SJCRH30 (cell line): ENCODE results near the gene PBX2. TPM values are rescaled to one million over a fixed set of nuclear protein-coding genes. Genes with fewer than 3 reads are reported as not detected.
"Not testable (repeated sequence)": the region's sequence is repeated elsewhere in the genome, so short reads cannot be mapped to it uniquely, and the experiment has no call there.

Source experiments
- DNase-seq, 2 experiments: peaks; one replicate each; pipeline ENCODE4 v3.0.0-alpha.2; 2015 to 2020
- H3K27ac ChIP-seq: fragments of 250-450 bp; sonication (Bioruptor Pico); 2 replicates; pipeline ENCODE4 v1.5.1; 2020; ENCODE audit warnings: mild to moderate bottlenecking, moderate library complexity
- H3K27me3 ChIP-seq: fragments of 250-450 bp; sonication (Bioruptor Pico); 2 replicates; pipeline ENCODE4 v1.5.1; 2020; ENCODE audit warnings: mild to moderate bottlenecking, moderate library complexity
- H3K36me3 ChIP-seq: fragments of 250-450 bp; sonication (Bioruptor Pico); 2 replicates; pipeline ENCODE4 v1.5.1; 2020; ENCODE audit warnings: mild to moderate bottlenecking, moderate library complexity
- H3K4me1 ChIP-seq: fragments of 250-450 bp; sonication (Bioruptor Pico); 2 replicates; pipeline ENCODE4 v1.5.1; 2020; ENCODE audit warnings: mild to moderate bottlenecking, moderate library complexity
- H3K4me3 ChIP-seq: fragments of 250-450 bp; sonication (Bioruptor Pico); 2 replicates; pipeline ENCODE4 v1.5.1; 2020; ENCODE audit warnings: mild to moderate bottlenecking, moderate library complexity
- H3K9me3 ChIP-seq: fragments of 250-450 bp; sonication (Bioruptor Pico); replicated peaks from 2 replicates; pipeline ENCODE4 v1.5.1; 2020; ENCODE audit warnings: mild to moderate bottlenecking, moderate library complexity
- total RNA-seq: library from RNA; depleted of rRNA; stranded (reverse); fragments of >200 nt; shearing (Covaris generic); gene quantifications from 2 replicates; pipeline ENCODE4 v1.2.3, GENCODE V29; 2014

Gene PBX2
- total RNA-seq, 1 experiment from 2014 or later = 39.4 TPM

DNA sequence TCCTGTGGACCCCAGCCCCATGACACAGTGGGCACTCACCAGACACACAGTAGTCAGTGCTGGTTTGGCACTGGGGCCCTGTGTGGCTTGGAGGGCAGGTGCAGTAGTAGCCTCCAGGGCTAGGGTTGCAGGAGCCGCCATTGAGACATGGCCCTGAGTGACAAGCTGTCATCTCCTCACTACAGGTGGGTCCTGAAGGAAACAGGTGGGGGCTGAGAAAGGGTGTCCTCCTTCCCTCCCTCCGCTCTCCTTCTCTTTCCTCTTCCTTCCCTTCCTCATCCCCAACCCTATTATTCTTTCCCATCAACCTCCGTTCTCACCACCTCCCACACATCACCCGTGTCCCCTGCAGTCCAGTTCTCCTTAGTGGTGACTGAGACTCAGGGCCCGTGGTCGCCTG, 23.6 kb upstream of the PBX2 start:
- Histone ChIP-seq H3K9me3 (no peaks in the 10 kb centered on the region), H3K4me3 (no peak overlapping the region), H3K36me3 (no peaks in the 10 kb centered on the region), H3K27me3 (peaks cover 5% of the 10 kb centered on the region; the same call in 1 of the 2 replicates), H3K4me1 (no peaks in the 10 kb centered on the region), H3K27ac (no peak overlapping the region)
- no peak for DNase-seq

DNA sequence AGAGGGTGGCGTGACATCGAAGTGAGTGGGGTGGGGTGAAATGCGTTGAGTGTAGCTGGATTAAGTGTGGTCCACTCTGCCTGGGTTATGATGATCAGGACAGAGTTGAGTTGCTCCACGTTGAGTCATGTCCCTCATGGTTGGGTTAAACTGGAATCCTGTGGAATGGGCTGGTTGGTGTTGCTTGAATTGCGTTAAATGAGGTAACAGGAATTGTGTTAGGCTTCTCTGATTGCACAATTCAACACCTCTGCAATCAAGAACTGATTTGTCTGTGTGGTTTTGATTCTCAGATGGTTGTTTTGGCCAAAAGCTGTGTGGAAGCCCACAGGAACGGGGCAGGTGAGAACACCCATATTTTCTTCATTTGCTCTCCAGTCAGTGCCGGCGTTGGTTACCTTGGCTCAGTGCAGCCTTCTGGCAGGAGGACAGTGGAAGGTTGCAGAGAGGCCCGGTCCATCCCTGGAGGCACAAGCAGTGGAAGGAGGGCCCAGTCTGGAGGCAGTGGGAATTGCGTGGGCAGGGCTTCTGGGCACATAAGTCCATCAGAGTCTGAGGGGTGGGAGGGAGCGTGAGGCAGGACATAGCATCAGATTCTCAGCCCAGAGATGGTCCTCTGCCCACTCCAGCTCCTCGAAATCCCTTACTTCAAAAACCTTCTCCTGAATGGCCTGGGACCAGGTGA, 22.2 kb upstream of the PBX2 start:
- Histone ChIP-seq H3K27me3 (no peaks in the 10 kb centered on the region), H3K27ac (no peak overlapping the region), H3K4me1 (no peaks in the 10 kb centered on the region), H3K9me3 (no peaks in the 10 kb centered on the region), H3K36me3 (no peaks in the 10 kb centered on the region), H3K4me3 (no peak overlapping the region)
- no peak for DNase-seq

DNA sequence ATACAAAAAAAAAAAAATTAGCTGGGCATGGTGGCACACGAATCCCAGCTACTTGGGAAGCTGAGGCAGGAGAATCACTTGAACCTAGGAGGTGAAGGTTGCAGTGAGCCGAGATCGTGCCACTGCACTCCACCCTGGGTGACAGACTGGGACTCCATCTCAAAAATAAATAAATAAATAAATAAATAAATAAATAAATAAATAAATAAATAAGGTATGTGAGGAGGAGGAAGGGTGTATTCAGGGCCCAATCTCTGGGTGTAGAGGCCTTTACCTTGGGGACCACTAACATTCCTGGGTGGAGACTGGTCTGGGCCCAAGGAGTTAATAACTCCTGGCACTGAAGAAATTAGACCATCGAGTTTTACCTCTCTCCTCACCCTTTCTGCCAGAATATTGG, 21.4 kb upstream of the PBX2 start:
- not testable (repeated sequence) for H3K9me3 ChIP-seq, H3K4me1 ChIP-seq, H3K4me3 ChIP-seq, H3K27ac ChIP-seq, H3K36me3 ChIP-seq, DNase-seq, H3K27me3 ChIP-seq

DNA sequence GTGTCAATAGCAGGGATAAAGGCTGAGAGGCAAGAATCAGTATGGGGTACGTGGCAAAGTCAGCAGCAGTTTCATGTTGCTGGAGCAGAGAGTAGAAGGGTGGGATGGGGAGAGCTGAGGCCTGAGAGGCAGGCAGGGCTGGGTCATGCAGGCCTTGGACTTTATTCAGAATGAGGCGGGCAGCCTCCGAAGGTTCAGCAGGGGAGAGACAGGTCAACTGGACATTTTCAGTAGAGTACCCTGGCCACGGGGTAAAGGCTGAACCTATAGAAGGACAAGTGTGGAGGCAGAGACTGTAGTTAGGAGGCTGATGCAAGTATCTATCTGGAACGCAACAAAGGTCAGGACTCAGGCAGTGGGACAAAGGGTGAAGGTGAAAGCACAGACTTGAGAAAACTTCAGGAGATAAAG, 20.2 kb upstream of the PBX2 start:
- no peaks in the 10 kb centered on the region for H3K27me3 ChIP-seq
- no peak overlapping the region for H3K4me3 ChIP-seq
- DNase-seq = no peak
- no peaks in the 10 kb centered on the region for H3K4me1 ChIP-seq
- H3K36me3 ChIP-seq = no peaks in the 10 kb centered on the region
- no peaks in the 10 kb centered on the region for H3K9me3 ChIP-seq
- no peak overlapping the region for H3K27ac ChIP-seq

DNA sequence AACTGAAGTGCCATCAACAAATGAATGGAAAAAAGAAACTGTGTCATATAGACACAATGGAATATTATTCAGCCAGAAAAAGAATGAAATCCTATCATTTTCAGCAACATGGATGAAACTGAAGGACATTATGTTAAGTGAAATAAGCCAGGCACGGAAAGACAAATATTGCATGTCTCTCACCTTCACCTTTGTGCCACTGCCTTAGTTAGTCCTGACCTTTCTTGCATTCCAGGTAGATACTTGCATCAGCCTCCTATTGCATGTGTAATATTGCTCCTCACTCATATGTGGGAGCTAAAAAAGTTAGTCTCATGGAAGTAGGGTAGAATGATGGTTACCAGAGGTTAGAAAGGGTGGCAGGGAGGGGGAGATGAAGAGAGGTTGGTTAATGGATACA, 19.0 kb upstream of the PBX2 start:
- H3K27me3 ChIP-seq = no peaks in the 10 kb centered on the region
- no peak for DNase-seq
- peaks cover 4% of the 10 kb centered on the region; the same call in 1 of the 2 replicates for H3K4me1 ChIP-seq
- no peaks in the 10 kb centered on the region for H3K36me3 ChIP-seq
- H3K4me3 ChIP-seq = no peak overlapping the region
- no peak overlapping the region for H3K27ac ChIP-seq
- H3K9me3 ChIP-seq = no peaks in the 10 kb centered on the region

DNA sequence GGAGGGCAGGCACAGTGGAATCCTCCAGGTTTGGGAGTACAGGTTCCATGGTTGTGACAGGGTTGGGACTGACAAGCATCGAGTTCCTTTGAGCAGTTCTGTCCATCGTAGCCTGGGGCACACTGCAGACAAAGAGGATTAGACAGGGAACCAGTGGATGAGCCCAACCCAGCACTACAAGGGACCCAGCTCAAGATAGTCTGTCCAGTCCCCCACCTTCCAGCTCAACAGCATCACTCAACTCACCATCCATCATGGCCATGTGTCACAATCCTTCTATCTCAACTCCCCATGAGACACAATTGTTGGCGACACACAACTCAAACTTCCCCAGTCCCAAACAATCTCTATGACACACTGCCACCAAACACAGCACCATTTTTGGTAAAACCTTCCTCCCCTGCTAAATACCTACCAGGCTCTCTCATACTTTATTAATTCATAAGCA, 14.3 kb upstream of the PBX2 start:
- peaks cover 31% of the 10 kb centered on the region for H3K4me1 ChIP-seq
- H3K27ac ChIP-seq = no peak overlapping the region
- H3K4me3 ChIP-seq = no peak overlapping the region
- DNase-seq = no peak
- no peaks in the 10 kb centered on the region for H3K27me3 ChIP-seq
- H3K36me3 ChIP-seq = no peaks in the 10 kb centered on the region
- no peaks in the 10 kb centered on the region for H3K9me3 ChIP-seq

DNA sequence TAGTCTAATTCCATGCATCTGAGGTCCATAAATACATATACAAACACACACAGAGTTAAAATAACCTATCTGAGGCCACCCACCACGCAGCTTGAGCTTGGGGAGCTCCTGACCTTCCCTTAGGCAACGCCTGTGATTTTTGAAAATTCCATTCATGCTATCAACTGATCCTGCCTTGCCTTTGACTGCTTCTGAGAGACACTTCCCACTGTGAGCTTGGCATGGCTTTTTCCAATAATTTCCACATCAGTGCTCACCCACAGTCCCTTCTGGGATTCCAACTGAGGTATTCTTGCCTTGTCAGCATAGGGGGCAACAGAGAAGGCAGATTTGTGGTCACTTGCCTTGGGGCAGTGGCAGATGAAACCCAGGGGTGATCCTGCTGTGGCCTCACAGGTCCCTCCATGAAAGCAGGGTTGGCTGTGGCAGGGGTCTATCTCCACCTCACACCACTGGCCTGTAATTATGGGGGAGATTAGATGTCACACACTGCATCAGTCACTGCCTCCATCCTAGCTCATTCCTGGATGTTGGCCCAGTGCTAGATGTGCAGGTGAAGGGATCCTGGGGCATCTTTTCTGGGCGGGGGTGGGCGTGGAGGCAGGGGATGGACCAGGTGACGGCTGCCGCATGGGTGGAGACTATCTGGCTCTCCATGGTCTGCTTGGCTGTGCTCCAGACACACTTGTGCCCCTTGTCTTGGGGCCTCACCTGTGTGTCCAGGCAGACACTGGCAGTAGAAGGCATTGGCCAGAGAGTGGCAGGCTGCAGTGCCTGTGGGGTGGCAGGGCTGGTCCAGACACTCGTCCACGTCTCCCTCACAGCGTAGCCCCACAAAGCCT, 13.6 kb upstream of the PBX2 start:
- H3K27ac ChIP-seq = peak overlapping the region; percentile 22; the same call in 1 of the 2 replicates
- no peaks in the 10 kb centered on the region for H3K27me3 ChIP-seq
- H3K36me3 ChIP-seq = no peaks in the 10 kb centered on the region
- H3K4me3 ChIP-seq = no peak overlapping the region
- H3K9me3 ChIP-seq = no peaks in the 10 kb centered on the region
- peaks cover 31% of the 10 kb centered on the region for H3K4me1 ChIP-seq
- peak; percentile 83 to 87 for DNase-seq

DNA sequence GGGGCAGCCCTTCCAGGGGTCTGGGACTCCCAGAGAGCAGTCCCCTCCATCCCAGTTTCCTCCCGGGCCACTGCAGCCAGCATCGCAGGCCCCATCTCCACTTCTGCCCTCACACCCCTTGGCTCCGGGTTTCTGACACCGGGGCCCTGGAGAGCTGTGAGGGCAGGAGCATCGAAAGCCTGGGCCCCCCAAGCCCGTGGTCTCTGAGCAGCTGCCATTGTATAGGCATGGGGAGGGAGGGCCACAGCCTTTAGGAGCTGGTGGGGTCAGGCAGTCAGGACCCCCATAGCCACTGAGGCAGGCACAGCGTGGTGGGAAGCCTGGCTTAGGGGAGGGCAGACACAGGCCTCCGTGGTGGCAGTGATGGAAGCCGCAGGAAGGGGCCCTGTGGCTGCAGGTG, 12.2 kb upstream of the PBX2 start:
- DNase-seq = peak in 1 of 2 experiments; percentile 20
- H3K27me3 ChIP-seq = no peaks in the 10 kb centered on the region
- H3K4me1 ChIP-seq = peaks cover 31% of the 10 kb centered on the region
- no peaks in the 10 kb centered on the region for H3K9me3 ChIP-seq
- no peaks in the 10 kb centered on the region for H3K36me3 ChIP-seq
- H3K27ac ChIP-seq = peak overlapping the region; percentile 22
- H3K4me3 ChIP-seq = peak overlapping the region; percentile 17; the same call in 1 of the 2 replicates

DNA sequence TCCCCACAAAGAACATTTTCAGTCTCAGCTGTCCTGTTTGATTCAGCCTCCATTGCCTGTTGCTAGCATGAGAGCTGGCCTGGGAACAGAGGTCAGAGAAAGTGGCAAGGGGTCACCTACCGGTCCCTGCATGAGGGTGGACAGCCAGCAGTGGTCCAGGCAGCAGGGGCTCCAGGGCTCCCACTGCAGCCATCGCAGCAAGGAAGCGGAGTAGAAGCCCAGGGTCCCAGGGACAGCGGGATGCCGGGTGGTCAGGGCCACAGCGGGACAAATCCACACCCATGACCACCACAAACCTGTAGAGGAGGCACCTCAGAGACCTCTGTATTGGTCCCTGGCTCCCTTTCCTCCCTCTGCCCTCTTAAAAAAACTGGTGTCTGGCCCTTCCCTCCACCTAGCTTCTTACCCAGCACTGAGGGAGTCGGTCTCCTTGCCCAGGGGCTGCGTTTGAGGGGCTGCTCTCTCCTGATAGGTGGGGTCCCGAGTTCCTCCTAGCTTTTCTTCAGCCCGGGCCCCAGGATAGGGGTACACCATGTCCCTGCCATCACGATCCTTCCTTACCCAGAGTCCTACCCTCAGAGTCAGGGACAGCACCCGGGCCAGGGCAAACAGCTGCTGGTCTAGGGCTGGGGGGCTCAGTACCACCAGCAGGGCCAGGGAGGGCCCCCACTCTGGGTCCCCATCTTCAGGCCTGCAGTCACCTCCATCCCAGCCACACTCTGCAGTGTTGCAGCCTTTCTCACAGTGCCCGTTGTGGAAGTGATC, 10.9 kb upstream of the PBX2 start:
- peaks cover 31% of the 10 kb centered on the region for H3K4me1 ChIP-seq
- DNase-seq = no peak
- H3K9me3 ChIP-seq = no peaks in the 10 kb centered on the region
- peak overlapping the region; percentile 22; the same call in 1 of the 2 replicates for H3K27ac ChIP-seq
- no peak overlapping the region for H3K4me3 ChIP-seq
- no peaks in the 10 kb centered on the region for H3K36me3 ChIP-seq
- H3K27me3 ChIP-seq = no peaks in the 10 kb centered on the region

DNA sequence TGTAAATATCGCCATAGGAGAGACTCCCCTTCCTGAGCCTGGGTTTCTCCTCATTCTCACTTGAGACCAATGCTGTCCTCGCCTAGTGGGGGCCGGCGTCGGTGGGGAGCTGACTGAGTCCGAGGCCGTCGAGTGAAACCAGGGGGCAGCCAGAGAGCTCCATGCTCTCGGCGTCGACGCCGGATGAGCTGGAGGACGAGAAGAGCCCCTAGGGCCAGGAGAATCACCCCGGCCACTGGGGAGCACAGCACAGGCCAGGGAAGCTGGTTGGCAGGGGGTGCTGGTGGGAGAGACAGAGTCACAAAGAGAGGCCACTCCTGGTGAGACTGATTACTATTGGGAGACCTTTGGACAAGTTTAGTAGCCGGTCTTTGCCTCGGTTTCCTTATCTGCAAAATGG, 8.9 kb upstream of the PBX2 start:
- Histone ChIP-seq H3K27me3 (no peaks in the 10 kb centered on the region), H3K27ac (no peak overlapping the region), H3K36me3 (no peaks in the 10 kb centered on the region), H3K4me3 (no peak overlapping the region), H3K4me1 (peaks cover 26% of the 10 kb centered on the region), H3K9me3 (no peaks in the 10 kb centered on the region)
- DNase-seq = no peak

DNA sequence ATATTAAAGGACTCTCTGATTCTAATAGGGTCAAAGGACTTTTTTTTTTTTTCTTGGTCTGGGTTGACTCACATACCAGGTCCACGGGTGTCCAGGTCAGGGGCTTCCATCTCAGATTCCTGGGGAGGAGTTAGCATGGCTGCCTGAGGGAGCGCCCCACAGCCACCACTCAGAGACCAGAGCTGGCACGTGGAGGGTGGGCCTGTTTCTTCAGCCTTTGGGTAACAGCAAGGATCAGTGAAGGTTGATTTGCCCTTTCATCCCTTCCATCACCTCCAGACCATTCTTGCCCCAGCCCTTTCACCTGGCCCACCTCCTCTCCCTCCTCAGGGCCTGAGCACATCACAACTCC, 8.3 kb upstream of the PBX2 start:
- no peaks in the 10 kb centered on the region for H3K27me3 ChIP-seq
- no peaks in the 10 kb centered on the region for H3K36me3 ChIP-seq
- H3K4me3 ChIP-seq = no peak overlapping the region
- no peak overlapping the region for H3K27ac ChIP-seq
- no peaks in the 10 kb centered on the region for H3K9me3 ChIP-seq
- peaks cover 21% of the 10 kb centered on the region for H3K4me1 ChIP-seq
- DNase-seq = no peak

DNA sequence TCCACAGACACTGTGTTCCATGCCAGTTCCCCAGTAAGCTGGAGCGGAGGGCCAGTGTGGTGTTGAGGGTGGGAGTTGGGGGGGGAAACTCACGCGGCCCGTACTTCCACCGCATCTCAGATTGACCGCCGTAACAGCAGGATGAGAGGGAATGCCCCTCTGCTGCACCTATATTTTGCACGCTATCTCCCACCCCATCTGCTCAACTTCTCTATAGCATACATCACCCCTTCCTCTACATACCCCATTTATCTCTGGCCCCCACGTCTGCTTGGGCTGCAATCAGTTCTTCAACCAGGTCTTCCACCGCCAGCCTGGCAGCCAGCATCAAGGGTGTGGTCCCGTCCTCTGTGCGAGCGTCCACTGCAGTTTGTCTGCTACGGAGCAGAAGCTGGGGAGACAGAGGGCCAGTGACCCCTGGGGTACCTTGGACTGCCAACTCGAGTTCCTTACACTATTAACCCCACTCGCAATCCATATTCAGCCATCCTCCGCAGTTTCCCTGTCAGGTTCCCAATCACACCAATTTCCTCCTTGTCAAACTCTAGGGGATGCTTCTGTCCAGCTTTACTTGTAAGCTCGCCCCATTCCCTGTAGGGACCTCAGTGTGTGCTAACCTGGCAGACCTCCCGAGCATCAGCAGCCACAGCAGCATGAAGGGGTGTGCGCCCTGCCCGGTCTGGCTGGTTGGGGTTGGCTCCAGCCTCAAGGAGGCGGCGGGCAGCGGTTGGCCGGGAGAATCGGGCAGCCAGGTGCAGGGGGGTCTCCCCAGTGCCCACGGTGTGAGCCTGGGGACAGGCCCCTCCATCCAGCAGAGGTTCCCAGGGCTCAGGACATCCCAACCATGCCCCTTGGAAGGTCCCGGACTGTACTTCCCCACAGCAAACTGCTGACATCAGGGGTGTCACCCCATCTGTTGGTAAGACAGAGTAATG, 6.9 kb upstream of the PBX2 start:
- no peaks in the 10 kb centered on the region for H3K27me3 ChIP-seq
- peaks cover 12% of the 10 kb centered on the region for H3K4me1 ChIP-seq
- H3K4me3 ChIP-seq = peak overlapping the region; percentile 73
- H3K36me3 ChIP-seq = no peaks in the 10 kb centered on the region
- no peaks in the 10 kb centered on the region for H3K9me3 ChIP-seq
- DNase-seq = peak in 1 of 2 experiments; percentile 29
- H3K27ac ChIP-seq = peak overlapping the region; percentile 100

DNA sequence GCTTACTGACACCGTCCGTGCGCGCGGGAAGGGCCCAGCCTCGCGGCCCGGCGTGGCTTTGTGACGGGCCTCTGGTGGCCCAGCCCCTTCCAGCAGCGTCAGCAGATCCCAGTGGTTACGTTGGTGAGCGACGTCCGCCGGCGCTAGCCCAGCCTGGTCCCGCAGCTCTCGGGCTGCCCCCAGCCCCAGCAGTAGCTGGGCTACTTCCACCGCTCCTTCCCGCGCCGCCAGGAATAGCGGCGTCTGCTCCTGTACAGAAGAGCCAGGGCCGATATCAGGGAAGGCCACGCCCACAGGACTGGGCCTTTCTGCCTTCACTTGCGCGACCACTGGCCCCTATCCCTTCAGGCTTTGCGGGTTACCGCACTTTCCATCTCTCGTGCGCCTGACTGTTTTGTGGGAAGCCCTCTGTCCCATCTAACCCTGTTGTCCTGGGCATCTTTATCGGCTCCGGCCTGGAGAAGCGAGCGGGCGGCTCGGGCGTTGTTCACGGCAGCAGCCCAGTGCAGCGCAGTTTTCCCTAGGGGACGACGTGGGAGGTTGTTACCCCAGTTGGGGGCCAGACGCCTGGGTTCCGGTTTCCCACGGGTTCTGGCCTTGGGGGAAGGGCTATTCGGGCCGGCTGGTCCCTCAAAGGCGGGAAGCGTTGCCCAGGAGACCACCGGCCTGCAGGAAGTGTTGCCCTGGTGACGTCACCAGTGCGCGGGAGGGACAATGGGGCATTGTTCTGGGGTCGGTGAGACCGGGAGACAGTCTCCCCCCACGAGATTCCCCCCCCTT, 6.1 kb upstream of the PBX2 start:
- H3K27me3 ChIP-seq = no peaks in the 10 kb centered on the region
- H3K36me3 ChIP-seq = no peaks in the 10 kb centered on the region
- peaks cover 4% of the 10 kb centered on the region for H3K4me1 ChIP-seq
- H3K4me3 ChIP-seq = peak overlapping the region; percentile 73
- H3K27ac ChIP-seq = peak overlapping the region; percentile 100
- peak; percentile 96 to 97 for DNase-seq
- no peaks in the 10 kb centered on the region for H3K9me3 ChIP-seq

DNA sequence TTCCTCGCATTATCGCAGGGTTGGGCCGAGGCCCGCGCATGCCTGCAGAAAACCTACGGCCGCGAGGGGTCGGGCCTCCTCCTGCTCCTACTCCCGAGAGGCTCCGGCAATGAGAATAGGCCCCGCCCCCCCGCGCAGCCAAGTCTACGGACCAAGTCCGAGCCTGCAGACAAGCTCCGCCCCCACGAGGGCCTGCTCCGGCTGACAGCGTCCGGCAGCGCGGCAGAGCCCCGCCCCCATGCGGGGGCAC, 5.6 kb upstream of the PBX2 start:
- Histone ChIP-seq H3K27me3 (no peaks in the 10 kb centered on the region), H3K9me3 (no peaks in the 10 kb centered on the region), H3K4me3 (peak overlapping the region; percentile 73), H3K36me3 (no peaks in the 10 kb centered on the region), H3K27ac (peak overlapping the region; percentile 100), H3K4me1 (peaks cover 6% of the 10 kb centered on the region)
- DNase-seq = peak; percentile 99 to 100
